ENCODE data around the gene COX7A2.

The COX7A2 gene

GRCh38 chr6:75243333-75244062 lies at the start of gene COX7A2:
Gene COX7A2 (minus strand): TSS chr6:75243801. CDS start chr6:75243734, 67 bp downstream.
- DNase-seq = peak; percentile 83

GRCh38 chr6:75292555-75292954 lies 49.0 kb upstream of the COX7A2 start:
- DNase-seq = no peak

- no peak for DNase-seq
These were observed 48.1 kb upstream of the COX7A2 start for GRCh38 chr6:75291744-75292143.

GRCh38 chr6:75291331-75291730 lies 47.7 kb upstream of the COX7A2 start:
- DNase-seq = no peak

GRCh38 chr6:75290136-75290945 lies 46.7 kb upstream of the COX7A2 start:
- DNase-seq = no peak

- DNase-seq = no peak
These were observed 44.4 kb upstream of the COX7A2 start for GRCh38 chr6:75288023-75288422.

- no peak for DNase-seq
These were observed 43.8 kb upstream of the COX7A2 start for GRCh38 chr6:75287424-75287823.

GRCh38 chr6:75286955-75287354 lies 43.4 kb upstream of the COX7A2 start:
- DNase-seq = no peak

GRCh38 chr6:75285283-75285639 lies 41.7 kb upstream of the COX7A2 start:
- no peak for DNase-seq

- peak; percentile 96 for DNase-seq
These were observed 41.2 kb upstream of the COX7A2 start, which contains the start of gene TMEM30A for GRCh38 chr6:75284632-75285282. Gene TMEM30A (minus strand): TSS chr6:75284792. CDS start chr6:75284638, 154 bp downstream.

- no peak for DNase-seq
These were observed 40.5 kb upstream of the COX7A2 start for GRCh38 chr6:75283907-75284631.

GRCh38 chr6:75282706-75283105 lies 39.1 kb upstream of the COX7A2 start:
- no peak for DNase-seq

GRCh38 chr6:75281653-75282052 lies 38.1 kb upstream of the COX7A2 start:
- no peak for DNase-seq

GRCh38 chr6:75280131-75280855 lies 36.7 kb upstream of the COX7A2 start:
- no peak for DNase-seq

- no peak for DNase-seq
These were observed 35.8 kb upstream of the COX7A2 start for GRCh38 chr6:75279418-75279817.

GRCh38 chr6:75278474-75279077 lies 35.0 kb upstream of the COX7A2 start:
- DNase-seq = no peak

- no peak for DNase-seq
These were observed 31.5 kb upstream of the COX7A2 start for GRCh38 chr6:75275067-75275466.

- no peak for DNase-seq
These were observed 29.4 kb upstream of the COX7A2 start for GRCh38 chr6:75273009-75273408.

GRCh38 chr6:75272145-75272840 lies 28.7 kb upstream of the COX7A2 start:
- DNase-seq = no peak

GRCh38 chr6:75268988-75269354 lies 25.4 kb upstream of the COX7A2 start:
- no peak for DNase-seq
